A549 (cell line): ENCODE results near the gene ADGRF5.
A peak's percentile ranks its signal among the peaks of the same experiment; 100 is the strongest.

Experiments used
- RAD21 ChIP-seq, 2 experiments: fragments of >200 bp in 1 of 2; sonication (Bioruptor Twin) in 1 of 2; formaldehyde crosslinking in 1 of 2; IDR thresholded peaks in 1 of 2; conservative IDR thresholded peaks in 1 of 2; 2 replicates in 1 of 2; 3 replicates in 1 of 2; pipeline ENCODE4 v1.6.1; 2012 to 2018; ENCODE audit warnings: inconsistent platforms in 1 of 2
- RFX5 ChIP-seq: fragments of 450-650 bp; IDR thresholded peaks from 2 replicates; pipeline ENCODE4 v1.7.1; 2014; ENCODE audit warnings: antibody characterized with exemption, mild to moderate bottlenecking, moderate library complexity
- TF ChIP-seq, protein P1 (sequence below): fragments of >200 bp; sonication (Bioruptor Twin); formaldehyde crosslinking; IDR thresholded peaks from 3 replicates; pipeline ENCODE4 v1.5.1; 2016

DNA sequence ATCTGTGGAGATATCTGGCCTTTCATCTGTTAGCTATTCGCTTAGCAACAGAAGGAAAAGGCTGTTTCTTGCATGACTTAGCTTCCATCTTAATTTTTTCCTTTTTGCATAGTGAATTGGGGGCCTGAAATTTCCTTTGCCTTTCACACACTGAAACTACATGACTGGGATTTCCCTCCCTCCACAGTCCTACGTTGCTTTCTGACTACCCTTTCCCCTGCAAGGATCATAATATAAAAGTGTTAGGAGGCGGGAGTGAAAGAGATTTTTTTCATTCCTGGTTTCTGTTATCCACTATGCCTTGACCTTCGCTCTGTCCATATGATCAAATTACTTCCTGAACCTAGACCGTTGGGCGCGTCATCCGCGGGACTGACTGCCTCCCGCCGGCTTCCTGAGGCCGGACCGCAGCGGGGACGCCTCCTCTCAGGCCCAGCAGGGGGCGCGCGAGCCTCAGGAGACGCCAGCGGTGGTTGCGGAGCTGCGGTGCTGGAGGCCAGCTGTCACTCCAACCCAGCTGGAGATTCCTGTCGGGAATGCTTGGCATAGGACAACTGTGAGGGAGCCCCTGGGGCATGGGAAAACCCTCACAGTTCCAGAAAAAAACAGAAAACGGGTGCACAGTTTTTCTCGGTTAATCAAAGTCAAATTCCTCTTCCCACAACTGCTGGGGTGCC, 72.9 kb downstream of the ADGRF5 start:
- TF ChIP-seq RAD21 (conservative IDR thresholded peaks at IDR 0.05 in 1 of 2, IDR thresholded peaks at IDR 0.05 in 1 of 2) (peak; percentile 91 to 97), RFX5 (no peak)
- TF ChIP-seq, protein P1, sequence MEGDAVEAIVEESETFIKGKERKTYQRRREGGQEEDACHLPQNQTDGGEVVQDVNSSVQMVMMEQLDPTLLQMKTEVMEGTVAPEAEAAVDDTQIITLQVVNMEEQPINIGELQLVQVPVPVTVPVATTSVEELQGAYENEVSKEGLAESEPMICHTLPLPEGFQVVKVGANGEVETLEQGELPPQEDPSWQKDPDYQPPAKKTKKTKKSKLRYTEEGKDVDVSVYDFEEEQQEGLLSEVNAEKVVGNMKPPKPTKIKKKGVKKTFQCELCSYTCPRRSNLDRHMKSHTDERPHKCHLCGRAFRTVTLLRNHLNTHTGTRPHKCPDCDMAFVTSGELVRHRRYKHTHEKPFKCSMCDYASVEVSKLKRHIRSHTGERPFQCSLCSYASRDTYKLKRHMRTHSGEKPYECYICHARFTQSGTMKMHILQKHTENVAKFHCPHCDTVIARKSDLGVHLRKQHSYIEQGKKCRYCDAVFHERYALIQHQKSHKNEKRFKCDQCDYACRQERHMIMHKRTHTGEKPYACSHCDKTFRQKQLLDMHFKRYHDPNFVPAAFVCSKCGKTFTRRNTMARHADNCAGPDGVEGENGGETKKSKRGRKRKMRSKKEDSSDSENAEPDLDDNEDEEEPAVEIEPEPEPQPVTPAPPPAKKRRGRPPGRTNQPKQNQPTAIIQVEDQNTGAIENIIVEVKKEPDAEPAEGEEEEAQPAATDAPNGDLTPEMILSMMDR, result peak; percentile 83
